C4-2B (cell line): ENCODE data around the gene SLC39A11.

Source experiments
- CTCF ChIP-seq: fragments of 450-650 bp; conservative IDR thresholded peaks from 2 replicates; pipeline ENCODE4 v1.5.1; 2017; ENCODE audit warnings: mild to moderate bottlenecking
- ZFX ChIP-seq: fragments of 450-650 bp; IDR thresholded peaks from 2 replicates; pipeline ENCODE4 v1.6.1; 2017

GRCh38 chr17:72931163-72931562, 161.3 kb downstream of the SLC39A11 start:
- TF ChIP-seq CTCF (no peak), ZFX (no peak)
